GM21737 (cell line): ENCODE data around the gene TBXAS1.
"Not testable (repeated sequence)": the region's sequence is repeated elsewhere in the genome, so short reads cannot be mapped to it uniquely, and the experiment has no call there.

Source experiments
- ATAC-seq: cut with Tn5 transposase; IDR thresholded peaks from one replicate; pipeline ENCODE4 v1.9.1; 2021; ENCODE audit warnings: mild to moderate bottlenecking, moderate library complexity; ENCODE audit not compliant: unreplicated experiment

The TBXAS1 gene

DNA sequence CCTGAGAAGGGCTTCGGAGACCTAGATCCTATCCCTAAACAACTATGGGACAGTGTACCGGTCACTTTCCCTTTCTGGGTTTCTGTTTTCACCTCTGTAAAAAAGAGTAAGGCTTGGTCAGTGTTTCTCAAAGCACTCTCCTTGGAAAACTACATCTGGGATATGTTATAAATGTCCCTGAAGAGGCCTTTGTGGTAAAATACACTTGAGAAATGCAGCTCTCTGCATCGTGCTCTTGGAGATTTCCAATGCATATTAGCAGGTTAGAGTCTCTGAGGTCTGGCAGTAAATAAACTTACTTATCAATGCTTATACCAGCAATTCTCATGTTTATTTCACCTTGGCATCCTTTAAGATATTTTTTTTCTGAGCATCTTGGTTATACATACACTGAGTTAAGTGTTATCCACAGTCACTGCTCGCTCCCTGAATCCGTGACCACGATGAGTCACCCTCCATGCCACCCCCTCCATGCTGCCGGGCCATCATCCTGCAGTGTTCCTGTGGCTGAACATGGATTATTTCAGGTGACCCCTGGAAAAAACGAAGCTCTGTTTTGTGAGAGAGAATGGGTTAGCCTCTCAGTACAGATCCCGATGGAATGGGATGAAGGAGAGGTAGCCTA is 3.3 kb upstream of the TBXAS1 start:
- no peak for ATAC-seq

- ATAC-seq = no peak
Observed at GRCh38 chr7:139827042-139827441, 2.0 kb upstream of the TBXAS1 start.

- ATAC-seq = no peak
Observed at GRCh38 chr7:139828446-139828845, 618 bp upstream of the TBXAS1 start.

DNA sequence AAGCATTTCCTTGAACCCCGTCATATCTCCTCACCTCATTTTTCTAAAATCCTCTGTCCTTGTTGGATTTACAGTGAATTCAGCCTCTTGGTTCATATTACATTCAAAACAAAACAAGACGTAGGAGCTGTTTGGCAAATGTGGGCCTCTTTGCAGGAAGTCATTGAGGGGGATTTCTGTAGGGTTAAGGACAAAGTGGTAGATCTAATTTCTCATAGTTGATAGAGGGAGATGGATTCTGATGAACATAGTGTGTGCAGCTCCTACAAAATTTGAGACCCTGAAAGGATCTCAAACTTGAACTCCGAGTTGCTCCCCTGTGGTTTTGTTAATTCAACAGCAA is 682 bp downstream of the TBXAS1 start:
- no peak for ATAC-seq

DNA sequence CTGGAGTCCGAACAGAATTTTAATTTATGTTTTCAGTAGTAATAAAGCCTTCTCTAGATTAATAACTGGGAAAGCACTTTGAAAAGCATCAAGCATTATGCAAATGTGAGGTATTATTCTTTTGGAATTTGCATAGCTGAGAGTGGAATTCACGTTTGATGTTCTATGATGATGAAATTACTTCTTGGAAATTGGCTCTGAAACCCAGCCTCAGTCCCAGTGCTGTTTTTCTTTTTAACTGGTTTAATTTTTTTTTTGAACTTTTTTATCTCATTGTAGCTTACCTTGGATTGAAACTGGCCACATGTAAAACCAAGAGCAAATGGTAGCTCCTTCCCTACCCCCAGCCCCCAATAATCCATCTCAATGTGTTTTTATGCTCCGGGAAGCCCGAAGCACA is 1.2 kb downstream of the TBXAS1 start:
- ATAC-seq = no peak

DNA sequence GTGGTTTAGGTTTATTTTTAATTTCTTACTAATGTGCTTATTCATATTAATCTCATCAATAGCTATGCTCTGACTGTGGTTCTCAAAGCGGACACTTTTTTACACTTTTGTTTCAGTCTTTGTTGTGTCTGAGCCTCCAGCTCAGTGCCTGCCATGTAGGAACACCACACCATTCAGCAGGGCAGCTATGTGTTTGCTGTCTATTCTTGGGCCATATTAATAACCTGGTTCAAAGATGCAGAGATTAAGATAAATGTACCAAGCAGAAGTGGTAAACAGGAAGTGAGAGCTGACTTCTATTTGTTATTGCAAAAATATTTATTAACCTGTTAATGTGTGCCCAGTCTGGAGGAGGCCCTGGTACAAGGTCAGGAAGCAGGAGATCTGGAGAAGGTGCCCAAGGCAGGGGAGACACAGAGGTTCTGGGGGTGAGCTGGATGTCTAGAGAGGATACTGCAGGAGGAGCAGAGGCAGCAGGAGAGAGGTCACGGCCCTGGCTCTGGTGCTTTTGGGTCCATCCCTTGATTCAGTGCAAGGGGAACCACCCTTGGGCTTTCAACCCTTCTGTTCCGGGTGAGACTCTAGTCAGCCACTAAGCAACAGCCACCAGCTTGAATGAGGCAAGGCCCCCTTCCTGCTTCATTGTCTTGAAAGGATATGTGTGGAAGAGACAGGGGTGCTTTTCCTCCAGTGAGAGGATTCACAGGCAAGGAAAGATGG is 1.9 kb downstream of the TBXAS1 start:
- ATAC-seq = peak; percentile 52

DNA sequence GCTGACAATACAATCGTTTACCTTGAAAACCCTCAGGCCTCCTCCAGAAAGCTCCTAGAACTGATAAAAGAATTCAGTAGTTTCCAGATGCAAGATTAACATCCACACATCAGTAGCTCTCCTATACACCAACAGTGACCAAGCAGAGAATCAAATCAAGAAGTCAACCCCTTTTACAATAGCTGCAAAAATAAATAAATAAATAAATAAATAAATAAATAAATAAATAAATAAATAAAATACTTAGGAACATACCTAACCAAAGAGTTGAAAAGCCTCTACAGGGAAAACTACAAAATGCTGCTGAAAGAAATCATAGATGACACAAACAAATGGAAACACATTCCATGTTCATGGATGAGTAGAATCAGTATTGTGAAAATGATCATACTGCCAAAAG is 6.8 kb downstream of the TBXAS1 start:
- ATAC-seq = not testable (repeated sequence)

DNA sequence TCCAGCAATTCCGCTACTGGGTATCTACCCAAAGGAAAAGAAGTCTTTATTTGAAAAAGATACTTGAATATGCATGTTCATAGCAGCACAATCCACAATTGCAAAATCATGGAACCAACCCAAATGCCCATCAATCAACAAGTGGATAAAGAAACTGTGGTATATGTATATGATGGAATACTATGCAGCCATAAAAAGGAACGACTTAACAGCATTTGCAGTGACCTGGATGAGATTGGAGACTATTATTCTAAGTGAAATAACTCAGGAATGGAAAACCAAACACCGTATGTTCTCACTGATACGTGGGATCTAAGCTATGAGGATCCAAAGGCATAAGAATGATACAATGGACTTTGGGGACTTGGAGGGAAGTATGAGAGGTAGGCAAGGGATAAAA is 8.2 kb downstream of the TBXAS1 start:
- not testable (repeated sequence) for ATAC-seq

DNA sequence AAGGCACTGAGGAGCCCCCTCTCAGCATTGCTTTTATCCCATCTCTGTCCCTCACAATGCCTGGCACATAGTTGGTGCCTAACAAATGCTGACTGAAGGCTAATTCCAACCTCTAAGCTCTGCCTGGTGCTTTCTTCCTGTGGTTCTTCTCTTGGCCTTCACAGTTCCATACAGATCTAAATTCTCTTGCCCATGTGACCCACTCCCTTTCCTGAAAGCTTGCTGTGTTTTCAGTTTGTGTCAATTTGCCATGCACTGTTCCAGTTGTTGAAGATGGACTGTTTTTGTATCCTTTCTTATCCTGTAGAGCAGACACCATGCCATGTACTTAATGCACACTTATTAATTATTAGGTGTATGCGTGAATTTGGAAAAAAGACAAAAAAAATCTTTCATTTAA is 9.2 kb downstream of the TBXAS1 start:
- ATAC-seq = no peak

DNA sequence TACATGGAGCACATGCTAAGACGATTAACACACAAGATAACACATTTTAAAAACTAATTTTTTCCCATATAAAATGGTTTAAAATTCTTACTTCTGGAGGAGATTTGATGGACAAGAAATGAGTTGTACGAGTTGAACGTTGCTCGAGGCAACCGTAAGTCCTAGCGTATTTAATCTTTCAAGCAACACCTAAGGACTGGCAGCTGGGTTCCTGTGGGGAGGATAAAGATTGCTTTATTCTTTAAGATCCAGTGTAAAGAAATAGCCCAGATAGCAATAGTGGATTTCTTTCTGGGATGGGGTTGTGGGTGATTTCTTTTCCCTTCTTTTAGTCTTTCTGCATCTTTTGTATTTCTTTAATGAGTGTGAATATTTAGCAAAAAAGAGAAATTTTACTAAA is 9.8 kb downstream of the TBXAS1 start:
- no peak for ATAC-seq

DNA sequence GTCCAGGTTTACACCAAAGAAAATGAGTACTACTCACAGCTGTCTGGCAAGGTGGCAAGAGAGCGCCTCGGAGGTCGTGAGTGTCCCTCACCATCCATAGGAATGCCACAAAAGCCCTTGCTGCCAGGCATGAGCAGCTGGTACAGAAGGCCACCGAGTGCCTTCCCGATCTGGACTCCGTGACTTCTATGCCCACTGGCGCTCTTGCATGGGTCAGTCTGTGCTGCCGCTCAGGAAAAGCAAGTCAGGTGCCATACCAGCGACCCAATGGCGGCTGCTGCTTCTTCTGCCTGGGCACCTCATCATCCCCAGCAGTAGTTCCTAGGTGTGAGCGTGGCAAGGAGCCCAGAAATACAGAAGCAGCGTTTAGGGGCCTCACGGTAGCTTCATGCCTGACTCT is 11.7 kb downstream of the TBXAS1 start:
- no peak for ATAC-seq

GRCh38 chr7:139842401-139843210 is 13.5 kb downstream of the TBXAS1 start:
- ATAC-seq = peak; percentile 72

- ATAC-seq = not testable (repeated sequence)
Observed at GRCh38 chr7:139843211-139843537, 14.1 kb downstream of the TBXAS1 start.

GRCh38 chr7:139844779-139845442 is 15.8 kb downstream of the TBXAS1 start:
- no peak for ATAC-seq

GRCh38 chr7:139845443-139845805 is 16.4 kb downstream of the TBXAS1 start:
- ATAC-seq = no peak

DNA sequence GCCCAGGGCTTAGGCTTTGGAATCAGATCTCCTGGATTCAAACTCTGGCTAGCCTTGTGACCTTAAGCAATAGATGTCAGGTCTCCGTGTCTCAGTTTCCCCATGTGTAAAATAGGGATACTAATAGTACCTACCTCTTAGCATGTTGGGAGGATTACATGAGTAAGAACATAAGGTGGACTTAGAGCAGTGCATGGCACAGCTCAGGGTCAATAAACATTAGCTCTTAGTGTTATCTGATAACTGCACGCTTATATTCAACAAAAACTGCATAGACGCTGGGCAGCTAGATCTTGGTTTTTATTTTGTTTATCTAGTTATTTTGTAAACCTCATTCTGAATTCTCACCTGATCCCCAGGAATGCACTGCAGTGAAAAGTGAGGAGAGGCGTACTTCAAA is 17.2 kb downstream of the TBXAS1 start:
- ATAC-seq = no peak

GRCh38 chr7:139848274-139848673 is 19.2 kb downstream of the TBXAS1 start:
- no peak for ATAC-seq

DNA sequence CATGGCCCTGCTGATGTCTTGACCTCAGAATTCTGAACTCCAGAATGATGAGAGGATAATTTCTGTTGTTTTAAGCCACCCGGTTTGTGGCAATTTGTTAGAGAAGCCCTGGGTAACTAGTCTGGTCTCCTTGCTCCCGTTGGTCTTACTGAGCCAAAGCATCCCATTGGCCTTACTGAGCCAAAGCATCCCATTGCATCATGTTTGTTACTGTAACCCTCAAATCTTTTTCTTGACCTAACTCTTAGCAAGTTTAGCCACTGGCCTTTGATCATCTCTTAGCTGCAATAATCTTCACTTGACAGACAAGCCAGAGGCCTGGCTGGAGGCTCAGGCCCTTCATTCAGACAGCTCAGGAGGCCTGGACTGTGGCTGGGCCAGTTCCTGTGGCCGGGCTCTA is 21.8 kb downstream of the TBXAS1 start:
- ATAC-seq = no peak

- ATAC-seq = no peak
Observed at GRCh38 chr7:139851770-139852481, 22.9 kb downstream of the TBXAS1 start.

DNA sequence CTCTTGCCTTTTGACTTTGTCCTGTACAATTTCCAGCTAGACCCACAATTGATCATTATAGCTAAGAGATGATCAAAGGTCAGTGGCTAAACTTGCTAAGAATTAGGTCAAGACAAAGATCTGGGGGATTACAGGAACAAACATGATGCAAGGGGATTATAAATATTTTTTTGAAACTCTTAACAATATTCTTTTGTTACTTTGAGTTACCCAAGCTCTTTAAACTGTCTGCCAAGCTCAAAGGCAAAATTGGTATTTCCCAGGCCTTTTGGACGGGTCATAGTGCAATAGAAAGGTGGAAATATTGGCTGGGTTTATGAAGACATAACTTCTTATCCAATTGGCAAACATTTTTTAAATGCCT is 23.4 kb downstream of the TBXAS1 start:
- ATAC-seq = no peak

- ATAC-seq = no peak
Observed at GRCh38 chr7:139853506-139854123, 24.6 kb downstream of the TBXAS1 start.
